PFSK-1 (cell line): Measurements from ENCODE around the gene HOXA6.

Experiments used
- FOXP2 ChIP-seq: optimal IDR thresholded peaks from 2 replicates; pipeline ENCODE3; 2011; ENCODE audit warnings: borderline replicate concordance, control low read depth, inconsistent platforms; ENCODE audit not compliant: insufficient read depth; ENCODE audit errors: extremely low read length, extremely low read depth
- POLR2AphosphoS5 ChIP-seq: IDR thresholded peaks from 2 replicates; pipeline ENCODE4 v1.6.1; 2012; ENCODE audit warnings: low read depth, mild to moderate bottlenecking, control low read depth, low read length, moderate library complexity
- REST ChIP-seq, 2 experiments: IDR thresholded peaks; 2 replicates each; pipeline versions ENCODE4 v1.6.1 to v1.8.0; 2011 to 2012; ENCODE audit warnings: low read depth in 2 of 2, low read length in 2 of 2, control low read depth in 1 of 2, inconsistent platforms in 1 of 2, mild to moderate bottlenecking in 1 of 2, moderate library complexity in 1 of 2; ENCODE audit not compliant: insufficient read depth in 1 of 2
- SIN3A ChIP-seq: IDR thresholded peaks from 2 replicates; pipeline ENCODE4 v1.6.1; 2012; ENCODE audit warnings: mild to moderate bottlenecking, low read length, moderate library complexity, borderline replicate concordance; ENCODE audit not compliant: insufficient read depth
- TAF1 ChIP-seq: IDR thresholded peaks from 2 replicates; pipeline ENCODE4 v1.6.1; 2012; ENCODE audit warnings: low read length, control low read depth, borderline replicate concordance; ENCODE audit not compliant: insufficient read depth

Gene HOXA6

GRCh38 chr7:27173511-27173955 lies 26.0 kb upstream of the HOXA6 start:
- TF ChIP-seq REST (IDR thresholded peaks at IDR 0.05; ENCODE audit: insufficient read depth in 1 of 2, low read depth in 2 of 2, low read length in 2 of 2) (no peak), POLR2AphosphoS5 (no peak), SIN3A (no peak), FOXP2 (no peak), TAF1 (no peak)

GRCh38 chr7:27172823-27173510 lies 25.4 kb upstream of the HOXA6 start:
- no peak for TF ChIP-seq REST (IDR thresholded peaks at IDR 0.05; ENCODE audit: insufficient read depth in 1 of 2, low read depth in 2 of 2, low read length in 2 of 2)

GRCh38 chr7:27172315-27172774 lies 24.8 kb upstream of the HOXA6 start:
- TF ChIP-seq REST (IDR thresholded peaks at IDR 0.05; ENCODE audit: insufficient read depth in 1 of 2, low read depth in 2 of 2, low read length in 2 of 2), result no peak
- no peak for TF ChIP-seq FOXP2
- no peak for TF ChIP-seq TAF1
- no peak for TF ChIP-seq SIN3A
- no peak for TF ChIP-seq POLR2AphosphoS5

GRCh38 chr7:27171637-27172314 lies 24.2 kb upstream of the HOXA6 start:
- no peak for TF ChIP-seq TAF1
- no peak for TF ChIP-seq REST (IDR thresholded peaks at IDR 0.05; ENCODE audit: insufficient read depth in 1 of 2, low read depth in 2 of 2, low read length in 2 of 2)
- TF ChIP-seq FOXP2, result no peak
- no peak for TF ChIP-seq SIN3A
- TF ChIP-seq POLR2AphosphoS5, result no peak

- no peak for TF ChIP-seq REST (IDR thresholded peaks at IDR 0.05; ENCODE audit: insufficient read depth in 1 of 2, low read depth in 2 of 2, low read length in 2 of 2)
- no peak for TF ChIP-seq FOXP2
- TF ChIP-seq POLR2AphosphoS5, result no peak
- TF ChIP-seq TAF1, result no peak
- TF ChIP-seq SIN3A, result no peak
These were observed 23.7 kb upstream of the HOXA6 start for GRCh38 chr7:27171325-27171636.
